Activated CD4-positive, alpha-beta T cell treated with anti-CD3 and anti-CD28 coated beads for 1 hour (primary cell): ENCODE measurements around the gene UBE2E2.
"Not testable (repeated sequence)": the region's sequence is repeated elsewhere in the genome, so short reads cannot be mapped to it uniquely, and the experiment has no call there.

ENCODE experiments used
- DNase-seq: peaks from one replicate; pipeline ENCODE4 v3.0.0-alpha.2; 2020

UBE2E2 gene

GRCh38 chr3:23594894-23595670, 392.0 kb downstream of the UBE2E2 start:
- DNase-seq = no peak

GRCh38 chr3:23595851-23596250, 392.7 kb downstream of the UBE2E2 start:
- DNase-seq = no peak

- no peak for DNase-seq
Measured at GRCh38 chr3:23600167-23600871, 397.2 kb downstream of the UBE2E2 start.

GRCh38 chr3:23601091-23601822, 398.1 kb downstream of the UBE2E2 start:
- DNase-seq = no peak

GRCh38 chr3:23602971-23603370, 399.8 kb downstream of the UBE2E2 start:
- DNase-seq = no peak

GRCh38 chr3:23607184-23607847, 404.2 kb downstream of the UBE2E2 start:
- no peak for DNase-seq

- DNase-seq = no peak
Measured at GRCh38 chr3:23608650-23609049, 405.5 kb downstream of the UBE2E2 start.

- DNase-seq = no peak
Measured at GRCh38 chr3:23611737-23612295, 408.7 kb downstream of the UBE2E2 start.

GRCh38 chr3:23612296-23612891, 409.3 kb downstream of the UBE2E2 start:
- DNase-seq = no peak

- DNase-seq = no peak
Measured at GRCh38 chr3:23615068-23615467, 411.9 kb downstream of the UBE2E2 start.

- DNase-seq = not testable (repeated sequence)
Measured at GRCh38 chr3:23618475-23618874, 415.3 kb downstream of the UBE2E2 start.

- no peak for DNase-seq
Measured at GRCh38 chr3:23619705-23620637, 416.8 kb downstream of the UBE2E2 start.

GRCh38 chr3:23620638-23621015, 417.5 kb downstream of the UBE2E2 start:
- DNase-seq = no peak

- no peak for DNase-seq
Measured at GRCh38 chr3:23623844-23624243, 420.7 kb downstream of the UBE2E2 start.

- DNase-seq = no peak
Measured at GRCh38 chr3:23624305-23624704, 421.2 kb downstream of the UBE2E2 start.

GRCh38 chr3:23626442-23626841, 423.3 kb downstream of the UBE2E2 start:
- no peak for DNase-seq

GRCh38 chr3:23629181-23629894, 426.2 kb downstream of the UBE2E2 start:
- DNase-seq = no peak

- DNase-seq = no peak
Measured at GRCh38 chr3:23633261-23633960, 430.3 kb downstream of the UBE2E2 start.

GRCh38 chr3:23637339-23637738, 434.2 kb downstream of the UBE2E2 start:
- DNase-seq = no peak
